Hematopoietic multipotent progenitor cell treated with erythropoietin and hydrocortisone succinate and interleukin-3 and kit ligand, for 8 days (in vitro differentiated cells): ENCODE results near the gene PIN4.
A peak's percentile ranks its signal among the peaks of the same experiment; 100 is the strongest.
"Not testable (repeated sequence)": the region's sequence is repeated elsewhere in the genome, so short reads cannot be mapped to it uniquely, and the experiment has no call there.

Experiments
- DNase-seq: peaks from one replicate; pipeline ENCODE4 v3.0.0-alpha.2; 2015

PIN4 gene

DNA sequence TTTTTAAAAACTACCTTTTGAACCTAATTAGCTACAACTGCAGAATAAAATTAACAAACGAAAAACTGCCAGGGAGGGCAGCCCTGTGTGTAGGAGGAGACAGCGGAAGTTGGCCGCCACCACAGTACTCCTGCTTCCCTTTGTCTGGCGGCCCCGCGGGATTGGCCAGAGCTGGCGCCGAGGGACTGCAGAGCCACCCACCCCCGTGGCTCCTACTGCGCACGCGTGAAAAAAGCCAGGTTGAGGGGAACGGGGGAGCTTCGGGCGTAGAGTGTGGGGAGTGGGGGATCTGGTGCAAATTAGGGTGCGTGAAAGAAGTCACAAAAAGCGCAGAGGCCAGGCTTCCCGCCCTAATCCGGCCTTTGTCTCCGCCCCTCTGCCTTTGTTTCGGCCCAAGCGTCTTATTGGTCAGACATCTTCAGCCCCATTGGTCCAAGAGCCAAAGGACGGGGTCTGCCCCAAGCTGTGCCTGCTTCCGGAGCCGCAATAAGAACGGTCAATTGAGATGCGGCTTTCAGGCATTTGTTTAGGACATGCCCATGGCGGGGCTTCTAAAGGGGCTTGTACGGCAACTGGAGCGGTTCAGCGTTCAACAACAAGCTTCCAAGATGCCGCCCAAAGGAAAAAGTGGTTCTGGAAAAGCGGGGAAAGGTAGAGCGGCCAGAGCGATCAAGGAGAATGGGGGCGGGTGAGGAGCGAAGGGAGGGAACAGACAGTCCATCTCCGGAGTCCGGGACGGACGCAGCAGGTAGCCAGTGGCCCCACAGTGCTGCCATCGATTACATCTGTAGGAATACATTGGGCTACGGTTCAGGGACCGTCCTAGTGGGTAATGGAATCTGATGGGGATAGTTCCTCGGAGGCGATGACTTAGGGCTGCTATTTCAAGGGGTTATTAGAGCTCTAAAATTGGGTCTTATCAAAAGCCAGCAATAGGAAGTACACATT lies at the start of gene PIN4:
Gene PIN4 (plus strand): TSS at position 580 of the 948 bp plus-strand sequence. CDS start 29 bp downstream, at position 609.
- peak; percentile 97 for DNase-seq

GRCh38 chrX:72132456-72132855 lies 49.1 kb upstream of the PIN4 start:
- no peak for DNase-seq

GRCh38 chrX:72133851-72134546 lies 47.6 kb upstream of the PIN4 start:
- no peak for DNase-seq

- DNase-seq = no peak
Observed at GRCh38 chrX:72137846-72138495, 43.6 kb upstream of the PIN4 start.

DNA sequence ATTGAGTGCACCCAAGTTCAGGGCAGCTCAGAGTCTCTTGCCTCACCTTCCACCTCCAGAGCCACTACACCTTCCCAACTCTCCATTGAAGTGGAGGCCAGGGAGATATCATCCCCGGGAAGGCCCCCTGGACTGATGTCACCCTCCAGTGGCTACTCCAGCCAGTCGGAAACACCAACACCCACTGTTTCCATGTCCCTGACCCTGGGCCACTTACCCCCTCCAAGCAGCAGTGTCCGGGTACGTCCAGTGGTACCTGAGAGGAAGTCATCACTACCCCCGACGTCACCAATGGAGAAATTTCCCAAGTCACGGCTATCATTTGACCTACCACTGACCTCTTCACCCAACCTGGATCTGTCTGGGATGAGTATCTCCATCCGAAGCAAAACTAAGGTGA lies 42.0 kb upstream of the PIN4 start:
- no peak for DNase-seq

DNA sequence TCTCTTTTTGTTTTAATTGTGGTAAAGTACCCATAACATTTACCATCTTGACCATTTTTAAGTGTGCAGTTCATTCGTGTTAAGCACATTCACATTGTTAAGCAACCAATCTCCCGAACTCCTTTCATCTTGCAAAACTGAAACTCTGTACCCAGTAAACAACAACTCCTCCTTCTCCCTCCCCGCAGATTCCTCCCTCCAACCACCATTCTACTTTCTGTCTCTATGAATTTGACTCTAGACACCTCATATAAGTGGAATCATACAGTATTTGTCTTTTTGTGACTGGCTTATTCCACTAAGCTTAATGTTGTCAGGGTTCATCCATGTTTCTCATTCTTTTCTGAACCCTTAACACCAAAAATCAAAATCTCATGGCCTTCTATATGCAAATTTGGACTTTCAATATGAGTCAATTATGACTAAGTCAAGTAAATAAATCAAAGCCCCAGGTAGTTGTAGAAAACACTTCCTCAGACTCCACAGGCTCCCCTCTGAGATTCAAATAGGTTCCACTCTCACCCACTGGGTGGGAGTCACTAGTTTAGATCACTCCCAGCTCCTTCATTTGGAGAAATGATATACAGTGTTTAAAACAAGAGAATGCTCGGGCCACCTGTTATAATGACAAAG lies 40.1 kb upstream of the PIN4 start:
- DNase-seq = no peak

DNA sequence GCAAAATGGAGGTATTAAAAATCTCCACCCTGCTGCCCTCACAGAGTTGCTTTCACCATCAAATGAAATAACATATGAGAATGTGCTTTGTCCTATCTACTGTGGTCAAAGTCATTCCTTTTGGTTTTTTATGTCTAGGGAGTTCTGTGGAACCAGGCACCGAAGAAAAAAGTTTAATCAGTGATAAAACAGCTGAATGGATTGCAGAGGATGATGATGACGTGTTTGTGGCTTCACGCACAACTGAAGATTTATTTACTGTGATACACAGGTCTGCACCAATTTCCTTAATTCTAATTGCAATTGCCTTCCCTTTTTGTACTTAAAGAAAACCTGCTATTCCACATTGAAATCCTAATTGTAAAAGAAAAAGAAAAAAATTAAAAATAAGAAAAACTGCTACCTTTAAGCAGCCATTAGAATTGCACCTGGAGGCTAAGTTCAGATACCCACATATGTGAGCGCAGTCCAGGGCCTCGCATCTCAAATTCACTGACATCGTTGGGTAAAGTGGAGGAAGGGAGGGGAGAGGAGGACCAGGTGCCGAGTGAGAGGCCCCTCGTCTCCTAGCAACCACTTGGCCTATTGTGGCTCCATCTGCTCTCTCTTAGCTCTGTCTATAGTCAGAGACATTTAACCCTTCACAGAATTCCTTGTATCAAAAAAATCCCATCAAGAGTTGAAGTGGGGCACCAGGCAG lies 39.3 kb upstream of the PIN4 start:
- no peak for DNase-seq

DNA sequence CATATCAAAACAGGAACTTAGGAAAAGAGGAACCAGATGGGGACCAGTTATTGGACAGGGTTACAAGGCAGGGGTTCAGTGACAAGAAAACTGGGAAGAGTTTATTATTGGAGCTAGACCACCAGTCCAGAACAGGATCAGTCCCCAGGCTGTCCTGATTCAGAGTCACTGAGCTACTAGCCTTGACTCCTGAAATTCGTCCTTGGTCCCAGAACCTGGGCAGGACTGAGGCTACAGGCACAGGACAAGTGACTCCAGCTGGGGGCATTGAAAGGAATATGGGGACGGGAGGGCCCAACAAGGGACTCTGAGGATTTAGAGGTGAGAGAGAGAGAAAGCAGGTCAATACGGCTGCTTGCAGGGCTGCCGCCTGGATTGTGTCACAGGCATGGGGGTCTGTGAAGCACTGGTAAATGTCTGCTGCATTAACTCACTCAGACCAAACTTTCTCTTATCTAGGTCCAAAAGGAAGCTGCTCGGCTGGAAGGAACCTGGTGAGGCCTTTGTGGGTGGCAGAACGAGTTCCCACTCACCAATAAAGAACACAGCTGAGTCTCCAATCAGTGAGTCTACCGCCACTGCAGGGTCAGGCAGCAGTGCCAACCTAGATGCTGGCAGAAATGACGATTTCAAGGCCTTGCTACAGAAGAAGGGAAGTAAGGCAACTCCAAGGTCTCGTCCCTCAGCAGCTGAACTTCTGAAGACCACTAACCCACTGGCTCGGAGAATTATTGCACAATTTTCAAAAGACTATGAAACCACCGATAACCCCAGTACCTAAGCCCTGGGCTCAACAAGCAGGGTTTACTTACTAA lies 38.6 kb upstream of the PIN4 start:
- DNase-seq = no peak

DNA sequence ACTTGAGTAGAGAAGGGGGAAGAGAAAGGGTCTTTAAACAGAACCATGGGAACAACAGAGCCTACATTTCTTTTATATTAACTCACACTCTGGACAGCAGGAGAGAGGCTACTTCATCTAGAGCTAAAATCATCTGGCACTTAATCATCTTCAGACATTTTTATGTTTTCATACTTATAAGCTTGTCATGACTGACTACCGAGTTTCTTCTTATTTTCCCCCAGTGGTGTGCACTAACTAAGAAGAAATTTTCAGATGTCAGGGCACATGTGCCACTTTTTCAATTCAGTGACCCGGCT lies 38.0 kb upstream of the PIN4 start:
- DNase-seq = no peak

DNA sequence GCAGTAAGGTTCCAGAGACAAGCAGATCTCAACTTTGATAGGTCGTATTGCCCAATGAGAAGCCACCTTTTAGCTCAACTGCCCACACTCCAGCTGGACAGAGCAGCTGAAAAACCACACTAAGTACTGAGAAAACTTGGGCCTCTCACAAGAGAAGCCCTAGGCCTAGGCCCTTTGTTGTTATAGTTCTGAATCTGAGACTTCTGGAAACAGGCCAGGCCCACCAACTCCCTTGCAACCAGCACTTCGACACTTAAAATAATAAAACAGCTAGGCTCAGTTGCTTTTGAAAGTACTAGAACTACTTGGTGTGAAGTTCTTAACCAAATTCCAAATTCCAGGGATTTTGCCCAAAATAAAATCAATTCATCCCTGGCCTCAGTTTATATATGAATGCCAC lies 36.4 kb upstream of the PIN4 start:
- no peak for DNase-seq

DNA sequence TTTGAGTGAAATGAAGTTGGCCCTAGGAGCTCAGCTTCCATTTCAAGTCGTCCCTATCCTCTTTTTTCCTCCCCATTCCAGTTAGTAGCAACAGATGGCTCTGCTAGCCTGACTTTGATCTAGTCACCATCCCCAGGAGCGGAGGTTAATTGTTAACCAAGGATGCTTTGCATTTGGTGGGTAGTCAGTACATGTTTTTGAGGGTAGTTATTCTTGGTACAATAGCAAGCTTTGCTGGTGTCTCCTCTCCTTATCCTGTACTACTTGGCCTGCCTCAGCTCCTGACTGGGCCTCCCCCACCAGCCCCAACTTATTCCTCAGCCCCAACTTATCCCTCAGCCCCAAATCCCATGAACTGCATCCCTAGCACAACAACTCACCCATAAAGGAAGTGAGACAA lies 35.0 kb upstream of the PIN4 start:
- no peak for DNase-seq

- DNase-seq = no peak
Observed at GRCh38 chrX:72158773-72159172, 22.8 kb upstream of the PIN4 start.

- DNase-seq = no peak
Observed at GRCh38 chrX:72159769-72160168, 21.8 kb upstream of the PIN4 start.

DNA sequence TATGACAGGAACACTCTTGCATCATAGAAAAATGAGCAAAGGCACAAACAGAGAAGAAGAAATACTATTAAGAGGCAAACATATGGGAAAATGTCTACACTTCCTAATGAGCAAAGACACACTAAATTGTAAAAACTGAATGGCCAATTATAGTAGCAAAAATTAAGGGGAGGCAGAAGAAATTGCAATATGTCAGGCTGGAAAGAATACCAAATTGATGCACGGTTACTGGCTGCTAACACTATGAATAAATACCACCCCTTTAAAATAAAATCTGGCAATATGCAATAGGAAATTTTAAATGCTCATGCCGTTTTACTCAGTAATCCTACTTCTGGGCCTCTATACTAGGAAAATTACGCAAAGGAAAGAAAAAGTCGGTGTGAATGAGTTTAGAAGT lies 16.0 kb upstream of the PIN4 start:
- DNase-seq = no peak

DNA sequence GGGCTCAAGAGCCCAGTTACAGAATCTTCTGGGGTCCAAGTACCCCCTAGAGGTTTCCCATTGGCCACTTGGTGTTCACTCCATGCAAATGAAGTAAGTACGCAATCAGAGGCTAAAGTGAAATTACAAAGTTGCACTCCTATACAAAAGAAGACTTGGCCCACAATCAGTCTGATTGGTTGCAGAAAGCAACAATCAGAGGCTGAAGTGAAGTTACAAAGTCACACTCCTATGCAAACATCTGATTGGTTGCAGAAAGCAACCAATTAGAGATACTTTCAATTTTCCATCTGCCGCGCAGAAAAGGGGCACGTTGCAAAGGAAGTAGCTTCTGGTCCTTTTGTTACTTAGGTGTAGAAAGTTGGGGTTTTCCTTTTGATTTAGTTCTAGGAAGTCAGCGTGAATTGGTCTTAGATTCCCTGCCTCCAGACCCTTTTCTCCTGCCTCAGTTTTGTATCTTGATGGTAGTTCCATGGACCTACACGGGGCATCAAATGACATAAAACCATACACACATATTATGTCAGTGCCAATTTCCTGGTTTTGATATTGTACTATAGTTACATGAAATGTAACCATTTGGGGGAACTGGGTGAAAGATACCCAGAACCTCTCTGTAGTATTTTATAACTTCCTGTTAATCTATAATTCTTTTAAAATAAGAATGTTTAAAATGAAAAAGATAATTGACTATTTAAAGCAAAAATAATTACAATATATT lies 12.4 kb upstream of the PIN4 start:
- DNase-seq = peak; percentile 45

DNA sequence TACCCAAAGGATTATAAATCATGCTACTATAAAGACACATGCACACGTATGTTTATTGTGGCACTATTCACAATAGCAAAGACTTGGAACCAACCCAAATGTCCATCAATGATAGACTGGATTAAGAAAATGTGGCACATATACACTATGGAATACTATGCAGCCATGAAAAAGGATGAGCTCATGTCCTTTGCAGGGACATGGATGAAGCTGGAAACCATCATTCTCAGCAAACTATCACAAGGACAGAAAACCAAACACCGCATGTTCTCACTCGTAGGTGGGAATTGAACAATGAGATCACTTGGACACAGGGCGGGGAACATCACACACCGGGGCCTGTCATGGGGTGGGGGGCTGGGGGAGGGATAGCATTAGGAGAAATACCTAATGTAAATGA lies 5.3 kb upstream of the PIN4 start:
- DNase-seq = not testable (repeated sequence)

DNA sequence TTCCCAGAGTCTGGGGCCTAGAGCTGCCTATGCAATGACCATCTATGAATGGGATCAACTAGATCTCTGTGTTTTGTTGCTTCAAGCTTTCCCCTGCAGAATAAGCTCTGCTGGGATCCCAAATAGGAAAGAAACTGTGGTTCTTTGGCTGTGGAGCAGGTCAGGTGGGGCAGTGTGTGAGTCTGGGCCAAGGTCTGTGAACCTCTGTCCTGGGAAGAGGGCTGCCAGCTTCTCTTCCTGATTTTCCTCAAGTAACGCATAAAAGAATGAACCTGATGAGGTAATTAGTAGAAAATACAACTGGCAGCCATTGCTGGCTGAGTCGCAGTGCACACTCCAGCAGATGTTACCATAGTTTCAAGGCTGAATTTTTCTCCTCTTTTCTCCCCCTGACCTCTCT lies 4.6 kb upstream of the PIN4 start:
- DNase-seq = no peak

DNA sequence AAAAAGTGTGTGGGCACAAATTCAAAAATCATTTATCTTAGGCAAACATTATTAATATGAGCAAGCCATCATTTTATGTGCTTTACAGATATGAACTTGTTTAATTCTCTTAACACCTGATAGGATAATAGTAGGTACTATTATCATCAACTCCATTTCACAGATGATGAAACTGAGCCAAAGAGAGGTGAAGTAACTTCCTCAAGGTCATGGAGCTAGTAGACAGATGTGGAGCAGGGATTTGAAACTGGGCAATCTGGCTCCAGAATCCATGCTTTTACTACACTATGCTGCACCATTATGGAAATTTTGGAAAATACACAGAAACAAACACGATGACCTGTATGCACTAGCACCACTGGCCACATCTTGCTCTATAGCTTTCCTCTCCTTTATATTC lies 1.0 kb upstream of the PIN4 start:
- DNase-seq = peak; percentile 74

DNA sequence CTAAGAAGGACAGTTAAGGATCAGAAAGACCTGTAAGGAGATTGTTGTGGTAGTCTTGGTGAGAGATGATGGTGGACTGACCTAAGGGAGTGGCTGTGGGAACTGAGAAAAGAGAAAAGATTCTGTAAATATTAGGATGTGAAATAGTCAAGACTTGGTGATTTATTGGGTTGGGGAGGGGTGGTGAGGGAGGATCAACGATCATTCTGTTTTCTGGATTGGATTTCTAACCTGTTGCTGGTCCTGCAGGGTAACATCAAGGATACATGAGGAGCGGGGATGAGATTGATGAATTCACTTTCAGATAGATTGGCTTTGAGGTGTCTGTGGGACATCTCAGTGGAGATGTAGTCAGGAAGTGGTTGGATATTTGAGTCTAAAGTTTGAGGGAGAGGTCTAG lies 1.4 kb downstream of the PIN4 start:
- DNase-seq = no peak

GRCh38 chrX:72201836-72202536 lies 20.4 kb downstream of the PIN4 start:
- no peak for DNase-seq
